ENCODE results near the gene MACO1.
A peak's percentile ranks its signal among the peaks of the same experiment; 100 is the strongest.
"Not testable (repeated sequence)": the region's sequence is repeated elsewhere in the genome, so short reads cannot be mapped to it uniquely, and the experiment has no call there.

The MACO1 gene

GRCh38 chr1:25425098-25426085 is 5.3 kb upstream of the MACO1 start:
- DNase-seq, result no peak

GRCh38 chr1:25427696-25428095 is 3.0 kb upstream of the MACO1 start:
- DNase-seq, result no peak

GRCh38 chr1:25428475-25429166 is 2.1 kb upstream of the MACO1 start:
- no peak for DNase-seq

DNA sequence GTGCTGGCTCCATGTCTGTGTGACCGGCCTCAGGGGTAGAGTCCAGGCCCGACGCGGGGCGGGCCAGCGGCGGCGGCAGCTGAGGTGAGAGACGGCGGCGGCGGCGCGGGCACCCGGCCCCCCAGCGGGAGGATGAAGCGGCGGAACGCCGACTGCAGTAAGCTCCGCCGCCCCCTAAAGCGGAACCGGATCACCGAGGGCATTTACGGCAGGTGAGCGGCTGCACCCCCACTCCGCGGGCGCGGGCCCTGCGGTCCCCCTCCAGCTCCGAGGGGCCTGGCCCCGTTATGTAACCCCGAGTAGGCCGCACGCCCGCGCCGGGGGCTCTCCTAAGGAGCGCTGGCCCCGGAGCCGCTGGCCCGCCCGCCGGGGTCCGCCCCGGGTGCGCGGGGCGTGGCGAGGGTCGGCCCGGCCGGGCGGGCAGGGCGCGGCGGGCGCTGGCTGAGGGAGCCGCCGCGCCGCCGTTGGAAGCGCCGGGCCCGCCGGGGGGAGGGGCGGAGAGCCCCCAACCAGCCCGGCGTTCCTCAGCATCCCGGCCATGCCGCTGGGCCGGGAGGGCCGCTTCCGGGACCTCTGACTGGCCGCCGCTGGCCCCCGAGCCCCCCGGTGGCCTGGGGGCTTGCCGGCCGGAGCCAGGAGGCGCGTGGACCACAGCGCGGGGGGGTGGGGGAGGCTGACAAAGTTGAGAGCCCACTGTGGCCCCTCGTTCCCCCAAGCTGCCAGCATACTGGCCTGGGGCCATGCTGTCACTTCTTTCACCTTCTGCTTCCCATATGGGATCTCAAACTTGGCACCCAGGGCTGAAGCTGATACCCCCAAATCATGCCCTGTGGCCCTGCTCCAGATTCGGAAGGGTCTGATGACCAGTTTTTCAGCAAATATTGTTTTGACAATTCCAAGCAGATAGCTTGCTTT is 527 bp downstream of the MACO1 start:
- no peak for DNase-seq

DNA sequence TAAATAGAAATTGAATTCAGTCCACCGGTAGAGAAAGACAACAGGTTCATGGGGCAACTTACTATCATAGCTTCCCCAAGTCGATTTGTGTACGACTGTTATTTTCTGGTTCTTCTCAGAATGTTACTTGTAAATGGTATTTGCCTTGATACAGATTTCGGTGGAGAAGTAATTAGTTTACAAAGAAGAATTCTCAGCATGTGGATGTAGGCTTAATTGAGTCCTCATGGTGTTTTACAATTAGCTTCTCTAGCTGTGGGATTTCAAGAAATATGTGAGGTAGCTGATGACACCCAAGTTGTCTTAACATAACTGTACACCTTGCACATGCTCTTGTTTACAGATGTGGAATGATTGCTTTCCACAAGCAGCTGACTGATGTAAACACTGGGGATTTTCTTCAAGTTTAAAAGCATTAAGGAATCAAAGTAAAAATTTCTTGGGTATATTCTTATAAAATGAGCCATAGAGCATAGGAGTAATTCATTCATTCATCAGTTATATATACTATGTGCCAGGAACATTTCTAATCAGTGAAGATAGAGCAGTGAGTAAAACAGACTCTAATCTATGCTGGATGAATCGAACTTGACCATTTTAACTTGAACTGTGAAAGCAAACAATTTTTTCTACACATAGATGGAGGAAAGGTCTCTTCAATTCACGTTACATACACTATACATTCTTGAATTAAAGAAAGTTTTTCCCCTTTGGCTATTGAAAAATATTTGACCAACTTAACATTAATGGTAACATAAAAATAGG is 1.4 kb downstream of the MACO1 start:
- no peak for DNase-seq

- DNase-seq, result no peak
Observed at GRCh38 chr1:25432749-25433388, 2.2 kb downstream of the MACO1 start.

DNA sequence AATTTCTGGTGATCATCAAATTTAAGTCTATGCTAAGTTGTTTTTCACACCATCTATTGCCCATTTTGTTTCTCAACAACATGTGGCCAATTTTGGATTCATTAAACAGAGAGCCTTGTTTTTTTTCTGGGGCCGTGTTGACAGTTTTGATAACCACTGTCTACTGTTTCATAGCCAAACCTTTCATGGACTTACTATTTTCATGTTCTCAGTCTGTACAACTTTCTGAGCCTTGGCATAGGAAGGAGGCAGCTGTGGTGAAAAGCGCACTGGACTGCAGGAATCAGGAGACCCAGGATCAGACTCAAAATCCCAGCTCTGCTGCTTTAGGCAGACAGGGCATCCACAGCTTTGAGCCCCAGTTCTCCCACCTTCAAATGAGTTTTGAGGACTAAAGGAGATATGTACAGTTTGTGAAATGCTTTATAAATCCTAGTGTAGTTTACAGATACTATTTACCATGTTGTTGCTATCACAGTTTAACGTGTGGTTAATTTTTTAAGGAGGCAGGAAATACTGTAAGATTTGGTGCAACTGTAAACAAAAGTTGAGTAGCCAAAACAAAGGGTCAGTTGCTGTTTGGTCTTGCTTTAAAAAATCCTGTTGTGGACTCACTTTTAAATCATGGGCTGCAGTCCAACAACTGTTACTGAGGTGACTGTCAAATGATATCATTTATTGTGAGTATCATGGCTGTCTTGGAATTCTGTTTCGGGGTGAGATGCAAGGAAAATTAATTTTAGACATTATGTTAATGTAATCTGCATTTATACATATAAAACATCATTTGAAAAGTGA is 2.9 kb downstream of the MACO1 start:
- no peak for DNase-seq

DNA sequence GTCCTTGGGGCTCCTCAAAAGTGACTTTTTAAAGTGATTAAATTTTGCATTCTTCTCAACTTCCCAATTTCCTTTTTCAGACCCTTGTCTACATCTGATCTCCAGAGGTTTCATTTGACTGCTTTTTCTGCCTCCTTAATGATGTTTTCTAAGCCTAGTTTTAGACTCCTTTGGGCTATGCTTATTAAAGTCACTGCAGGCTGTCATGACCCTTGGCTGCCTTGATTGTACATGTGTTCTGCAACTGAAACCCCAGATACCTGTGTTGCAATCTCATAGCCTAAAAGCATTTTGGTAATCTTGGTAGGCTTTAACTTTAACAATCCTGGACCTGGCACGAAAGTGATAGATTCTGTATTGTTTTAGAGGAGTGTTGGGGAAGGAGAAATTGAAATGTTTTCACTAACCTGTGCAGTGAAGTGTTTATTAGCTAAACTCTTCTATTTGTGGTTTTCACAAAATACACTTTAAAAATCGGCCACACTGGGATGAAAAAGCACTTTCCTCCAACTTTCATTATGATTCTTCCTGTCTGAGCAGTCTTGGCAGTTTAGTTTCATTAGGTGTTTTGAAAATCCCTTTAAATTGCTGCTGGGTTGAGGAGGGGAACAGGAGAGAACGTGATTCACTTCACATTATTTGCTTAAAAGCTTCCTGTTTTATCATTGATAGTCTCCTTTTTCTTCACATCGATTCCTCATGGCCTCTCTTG is 4.9 kb downstream of the MACO1 start:
- no peak for DNase-seq

DNA sequence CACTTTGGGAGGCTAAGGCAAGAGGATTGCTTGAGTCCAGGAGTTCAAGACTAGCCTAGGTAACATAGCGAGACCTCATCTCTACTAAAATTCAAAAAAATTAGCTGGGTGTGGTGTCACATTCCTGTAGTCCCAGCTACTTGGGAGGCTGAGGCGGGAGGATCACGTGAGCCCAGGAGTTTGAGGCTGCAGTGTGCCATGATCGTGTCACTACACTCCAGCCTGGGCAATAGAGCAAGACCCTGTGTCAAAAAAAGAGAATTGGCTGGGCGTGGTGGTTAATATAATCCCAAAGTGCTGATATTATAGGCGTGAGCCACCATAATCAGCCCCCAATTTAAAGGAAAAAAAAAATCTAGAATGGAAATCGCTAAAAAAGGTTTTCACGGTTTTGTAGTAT is 7.0 kb downstream of the MACO1 start:
- no peak for DNase-seq

- DNase-seq, result no peak
Observed at GRCh38 chr1:25439287-25439686, 8.6 kb downstream of the MACO1 start.

- DNase-seq, result no peak
Observed at GRCh38 chr1:25442178-25442577, 11.5 kb downstream of the MACO1 start.

DNA sequence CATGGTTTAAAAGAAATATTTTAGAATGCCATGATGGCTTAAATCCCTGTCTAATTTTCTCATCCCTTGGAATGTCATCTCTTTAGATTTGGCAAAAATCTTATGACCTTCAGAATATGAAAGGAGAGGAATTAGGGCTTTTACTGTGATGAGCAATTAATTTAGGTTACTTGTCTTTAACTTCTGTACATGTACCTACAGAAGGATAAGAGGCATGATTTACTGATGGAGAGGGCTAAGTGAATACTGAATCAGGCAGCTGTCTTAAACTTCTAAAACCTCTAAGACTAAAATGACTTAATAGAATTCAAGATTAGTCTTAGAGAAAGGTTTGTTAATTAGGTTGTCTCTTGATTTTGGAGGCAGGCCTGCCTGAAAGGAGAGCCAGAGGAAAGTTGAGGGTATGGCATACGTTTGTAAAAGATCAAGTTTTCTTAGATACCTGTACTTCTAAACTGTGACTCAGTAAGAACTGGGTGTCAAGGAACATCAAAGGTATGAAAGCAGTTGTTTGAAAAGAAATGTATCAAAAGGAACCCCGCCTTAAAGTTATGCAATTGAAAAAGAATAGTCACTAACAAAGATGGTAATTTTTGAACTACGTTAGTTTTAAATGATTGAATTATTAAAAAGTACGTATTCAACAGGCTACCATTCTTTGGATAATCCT is 12.5 kb downstream of the MACO1 start:
- DNase-seq, result peak; percentile 14

DNA sequence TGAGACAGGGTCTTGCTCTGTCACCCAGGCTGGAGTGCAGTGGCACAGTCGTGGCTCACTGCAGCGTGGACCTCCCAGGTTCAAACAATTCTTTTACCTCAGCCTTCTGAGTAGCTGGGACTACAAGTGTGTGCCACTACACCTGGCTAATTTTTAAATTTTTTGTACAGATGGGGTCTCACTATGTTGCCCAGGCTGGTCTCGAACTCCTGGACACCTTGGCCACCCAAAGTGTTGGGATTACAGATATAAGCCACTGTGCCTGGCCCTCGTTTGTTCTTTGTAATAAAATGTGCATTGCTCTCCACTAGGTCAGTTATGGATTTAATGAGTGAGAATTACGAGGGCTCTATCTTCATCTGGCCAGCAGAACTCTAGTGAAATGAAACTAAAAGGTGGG is 13.9 kb downstream of the MACO1 start:
- DNase-seq, result not testable (repeated sequence)

DNA sequence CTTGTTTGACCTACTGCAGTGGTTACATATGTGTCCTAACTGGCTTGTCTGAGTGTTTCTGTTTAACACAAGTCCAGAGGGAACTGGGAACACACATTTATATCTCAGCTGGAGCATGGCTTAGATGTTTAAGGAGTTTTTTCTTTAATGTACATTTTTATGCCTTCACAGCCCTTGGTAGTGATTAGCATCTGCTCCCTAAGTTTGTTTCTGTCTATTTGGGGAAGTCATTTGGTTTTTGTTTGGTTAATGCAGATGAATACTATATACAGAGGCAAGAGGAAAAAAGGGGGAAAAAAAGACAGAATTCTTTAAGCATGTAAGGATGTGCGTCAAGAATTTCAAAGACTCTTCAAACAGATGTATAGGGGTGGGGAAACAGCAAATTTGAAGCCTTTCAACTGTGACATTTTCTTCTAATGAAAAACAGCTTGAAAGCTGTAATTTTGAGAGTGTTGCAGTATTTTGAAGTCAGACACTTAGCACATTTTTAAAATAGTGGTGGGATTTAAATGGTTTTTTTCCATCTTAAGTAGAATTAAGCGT is 15.4 kb downstream of the MACO1 start:
- no peak for DNase-seq

DNA sequence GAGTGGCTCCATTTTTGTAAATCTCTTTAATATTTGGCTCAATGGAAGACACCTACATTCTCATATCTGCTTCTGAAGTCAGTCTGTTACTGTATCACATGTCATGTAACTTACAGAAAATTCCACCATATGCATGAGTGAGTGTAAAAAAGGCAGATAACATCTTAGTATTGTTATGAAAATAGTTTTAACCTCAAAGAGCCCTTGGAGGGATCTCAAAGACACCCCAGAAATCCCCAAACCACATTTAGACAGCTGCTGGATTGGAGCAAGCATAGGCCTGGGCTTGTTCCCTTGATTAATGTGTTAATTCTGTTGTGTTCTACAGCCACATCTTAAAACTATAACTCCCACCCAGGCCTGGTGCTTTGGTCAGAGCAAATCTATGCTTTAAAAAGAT is 16.9 kb downstream of the MACO1 start:
- no peak for DNase-seq

GRCh38 chr1:25450891-25451290 is 20.2 kb downstream of the MACO1 start:
- no peak for DNase-seq

- DNase-seq, result no peak
Observed at GRCh38 chr1:25451908-25452307, 21.2 kb downstream of the MACO1 start.

DNA sequence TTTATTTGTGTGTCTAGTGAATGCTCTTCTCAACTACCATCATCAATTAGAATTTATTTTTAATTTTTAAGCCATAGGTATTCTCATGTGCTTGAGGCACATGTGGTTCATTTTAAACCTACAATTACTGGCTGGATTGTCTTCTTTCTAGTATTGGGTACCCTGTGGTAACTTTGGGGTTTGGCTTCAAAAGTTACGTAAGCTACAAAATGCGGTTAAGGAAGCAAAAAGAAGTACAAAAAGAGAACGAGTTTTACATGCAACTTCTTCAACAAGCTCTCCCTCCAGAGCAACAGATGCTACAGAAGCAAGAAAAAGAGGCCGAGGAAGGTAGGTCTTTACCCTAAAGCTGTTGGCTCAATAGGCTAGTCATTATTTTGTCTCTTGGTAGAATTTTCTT is 25.8 kb downstream of the MACO1 start:
- no peak for DNase-seq

Measured in CD4-positive, alpha-beta T cell treated with Interleukin-4 for 4 hours (primary cell).